Measurements from ENCODE around the gene ANKRD33B. TPM values are rescaled to one million over a fixed set of nuclear protein-coding genes. Genes with fewer than 3 reads are reported as not detected.

ANKRD33B gene
- total and polyA plus RNA-seq, 2 of the 8 experiments (the other 6 are each of a cell fraction or from before 2014, with no cell fraction given) = 6.9 to 20.6 TPM

GRCh38 chr5:10645146-10645545 is 81.3 kb downstream of the ANKRD33B start (continued):
- TF ChIP-seq CTCF (IDR thresholded peaks at IDR 0.05; ENCODE audit: control extremely low read depth in 1 of 3, insufficient read depth in 1 of 3, low read depth in 1 of 3, low read length in 3 of 3) = no peak
- TF ChIP-seq SRF (IDR thresholded peaks at IDR 0.05; ENCODE audit: low read depth, low read length) = no peak
- no peak for TF ChIP-seq KDM4A (IDR thresholded peaks at IDR 0.05; ENCODE audit: low read depth, low read length, severe bottlenecking)
- no peak for TF ChIP-seq RXRA (IDR thresholded peaks at IDR 0.05; ENCODE audit: insufficient read depth, low read depth, low read length)
- TF ChIP-seq EP300 (IDR thresholded peaks at IDR 0.05; ENCODE audit: borderline replicate concordance in 1 of 2, low read depth in 2 of 2, low read length in 2 of 2) = no peak
- no peak for TF ChIP-seq CREB1 (IDR thresholded peaks at IDR 0.05)
- TF ChIP-seq TBP (IDR thresholded peaks at IDR 0.05; ENCODE audit: low read depth, low read length) = no peak
- TF ChIP-seq CHD1 (IDR thresholded peaks at IDR 0.05; ENCODE audit: low read depth, low read length) = no peak
